Ishikawa (cell line): ENCODE measurements around the gene CCDC78.

Source experiments
- CEBPB ChIP-seq: IDR thresholded peaks from 2 replicates; pipeline ENCODE4 v1.6.1; 2012
- CREB1 ChIP-seq: IDR thresholded peaks from 2 replicates; pipeline ENCODE4 v1.6.1; 2012; ENCODE audit warnings: low read depth
- EGR1 ChIP-seq: IDR thresholded peaks from 2 replicates; pipeline ENCODE4 v1.6.1; 2012
- EP300 ChIP-seq: IDR thresholded peaks from 2 replicates; pipeline ENCODE4 v1.6.1; 2012; ENCODE audit warnings: borderline replicate concordance
- FOXM1 ChIP-seq: IDR thresholded peaks from 2 replicates; pipeline ENCODE4 v1.6.1; 2012; ENCODE audit warnings: low read depth, borderline replicate concordance
- MAX ChIP-seq: IDR thresholded peaks from 2 replicates; pipeline ENCODE4 v1.6.1; 2012
- NFIC ChIP-seq: IDR thresholded peaks from 2 replicates; pipeline ENCODE4 v1.6.1; 2012
- RAD21 ChIP-seq: IDR thresholded peaks from 2 replicates; pipeline ENCODE4 v1.6.1; 2012; ENCODE audit warnings: low read depth
- REST ChIP-seq: IDR thresholded peaks from 2 replicates; pipeline ENCODE4 v1.6.1; 2012; ENCODE audit warnings: low read depth, mild to moderate bottlenecking
- TAF1 ChIP-seq: IDR thresholded peaks from 2 replicates; pipeline ENCODE4 v1.6.1; 2012; ENCODE audit warnings: low read depth, mild to moderate bottlenecking
- TCF12 ChIP-seq: IDR thresholded peaks from 2 replicates; pipeline ENCODE4 v1.6.1; 2012; ENCODE audit warnings: low read depth
- TEAD4 ChIP-seq: IDR thresholded peaks from 2 replicates; pipeline ENCODE4 v1.6.1; 2012
- USF1 ChIP-seq: IDR thresholded peaks from 2 replicates; pipeline ENCODE4 v1.6.1; 2012
- YY1 ChIP-seq: IDR thresholded peaks from 2 replicates; pipeline ENCODE4 v1.6.1; 2012; ENCODE audit warnings: low read depth
- ZBTB7A ChIP-seq: IDR thresholded peaks from 2 replicates; pipeline ENCODE4 v1.6.1; 2012; ENCODE audit warnings: low read depth

Gene CCDC78

GRCh38 chr16:707062-707538 is 19.1 kb downstream of the CCDC78 start:
- TF ChIP-seq NFIC = peak; percentile 56; the same call in 1 of the 2 replicates
- TF ChIP-seq EGR1 = peak; percentile 78
- TF ChIP-seq FOXM1 = no peak
- no peak for TF ChIP-seq CREB1
- no peak for TF ChIP-seq MAX
- 0 out of 2 replicates have a peak, but pooled peaks have one; percentile 21 for TF ChIP-seq TEAD4
- TF ChIP-seq TCF12 = peak; percentile 44; the same call in 1 of the 2 replicates
- TF ChIP-seq TAF1 = no peak

DNA sequence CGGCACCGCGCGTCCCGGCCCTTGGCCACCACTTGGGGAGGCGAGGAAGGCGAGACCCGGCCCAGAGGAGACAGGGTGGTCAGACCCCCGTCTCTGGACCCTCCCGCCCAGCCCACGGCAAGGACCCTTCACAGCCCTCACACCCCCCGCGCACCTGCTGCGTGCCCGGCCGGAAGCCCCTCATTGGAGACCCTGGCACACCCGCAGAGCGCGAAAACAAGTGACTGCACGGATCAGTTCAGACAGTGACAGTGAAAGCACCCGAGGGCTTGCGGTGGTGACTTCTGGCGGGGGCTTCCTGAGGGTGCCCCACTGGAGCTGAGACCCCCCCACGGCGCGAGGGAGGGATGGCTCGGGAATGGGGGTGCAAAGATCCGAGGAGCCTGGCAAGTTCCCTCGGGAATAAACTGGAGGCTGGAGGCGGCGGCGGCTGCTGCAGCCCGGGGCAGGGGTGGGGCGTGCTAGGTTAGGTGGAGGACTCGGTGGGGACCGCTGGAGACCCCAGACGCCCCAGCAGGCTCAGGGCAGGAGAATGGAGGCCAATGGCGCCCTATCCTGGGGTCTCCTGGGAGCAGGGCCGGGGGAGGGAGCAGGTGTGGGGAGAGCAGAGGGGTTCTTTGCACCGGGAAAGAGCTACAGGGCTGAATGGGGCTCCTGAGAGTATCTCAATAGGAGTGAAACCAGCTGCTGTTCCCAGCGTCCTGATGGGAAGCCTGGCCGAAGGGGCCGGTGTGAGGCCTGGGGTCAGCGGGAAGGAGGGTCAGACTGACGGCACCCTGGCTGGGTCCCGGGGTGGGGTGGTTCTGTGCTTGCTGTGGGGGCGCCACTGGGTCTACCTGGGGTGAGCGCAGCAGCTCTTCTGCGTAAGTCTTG is 19.8 kb downstream of the CCDC78 start:
- TF ChIP-seq ZBTB7A (no peak), EGR1 (no peak), TAF1 (no peak), RAD21 (no peak), NFIC (no peak), CREB1 (no peak), MAX (no peak), FOXM1 (no peak), EP300 (no peak), TCF12 (no peak), YY1 (no peak), USF1 (no peak), CEBPB (no peak), REST (no peak), TEAD4 (no peak)

- TF ChIP-seq ZBTB7A (no peak), EGR1 (no peak), TEAD4 (no peak), RAD21 (no peak), TCF12 (no peak), YY1 (no peak), NFIC (no peak), REST (no peak), USF1 (no peak), CREB1 (no peak), EP300 (no peak), MAX (no peak), CEBPB (no peak), FOXM1 (no peak), TAF1 (no peak)
Observed at GRCh38 chr16:705431-706188, 20.6 kb downstream of the CCDC78 start, which contains the start of gene FBXL16. Gene FBXL16 (minus strand): TSS chr16:705801. CDS start chr16:697405, 8,396 bp downstream.

- peak; percentile 74 for TF ChIP-seq REST
- no peak for TF ChIP-seq TAF1
Observed at GRCh38 chr16:704552-705380, 21.5 kb downstream of the CCDC78 start.
